GM23248 (cell line): Measurements from ENCODE around the gene HIVEP3. TPM values are rescaled to one million over a fixed set of nuclear protein-coding genes. Genes with fewer than 3 reads are reported as not detected.
A peak's percentile ranks its signal among the peaks of the same experiment; 100 is the strongest.
"Not testable (repeated sequence)": the region's sequence is repeated elsewhere in the genome, so short reads cannot be mapped to it uniquely, and the experiment has no call there.

ENCODE experiments used
- DNase-seq: peaks from one replicate; pipeline ENCODE4 v3.0.0-alpha.2; 2015
- H2AFZ ChIP-seq: fragments of 200-600 bp; sonication (generic); 2 replicates; pipeline ENCODE4 v1.6.1; 2016; ENCODE audit warnings: antibody characterized with exemption
- H3F3A ChIP-seq: fragments of 200-600 bp; sonication (generic); 2 replicates; pipeline ENCODE4 v1.6.1; 2016; ENCODE audit warnings: mild to moderate bottlenecking, antibody characterized with exemption, mixed run types; ENCODE audit not compliant: insufficient read depth
- H3K27ac ChIP-seq: fragments of 200-600 bp; sonication (generic); 2 replicates; pipeline ENCODE4 v1.5.1; 2016; ENCODE audit warnings: mild to moderate bottlenecking
- H3K27me3 ChIP-seq: fragments of 200-600 bp; sonication (generic); replicated peaks from 2 replicates; pipeline ENCODE4 v1.6.1; 2016; ENCODE audit warnings: mild to moderate bottlenecking; ENCODE audit not compliant: insufficient read depth
- H3K36me3 ChIP-seq: fragments of 200-600 bp; sonication (generic); 2 replicates; pipeline ENCODE4 v1.6.1; 2016; ENCODE audit warnings: low read depth, mild to moderate bottlenecking
- H3K4me1 ChIP-seq: fragments of 200-600 bp; sonication (generic); 2 replicates; pipeline ENCODE4 v1.6.1; 2016; ENCODE audit warnings: mild to moderate bottlenecking; ENCODE audit not compliant: insufficient read depth
- H3K4me2 ChIP-seq: fragments of 200-600 bp; sonication (generic); one replicate; pipeline ENCODE4 v1.6.1; 2016; ENCODE audit warnings: mild to moderate bottlenecking; ENCODE audit not compliant: unreplicated experiment
- H3K4me3 ChIP-seq: fragments of 200-600 bp; sonication (generic); 2 replicates; pipeline ENCODE4 v1.5.1; 2016; ENCODE audit warnings: mild to moderate bottlenecking
- H3K79me2 ChIP-seq: fragments of 200-600 bp; sonication (generic); 2 replicates; pipeline ENCODE4 v1.6.1; 2016; ENCODE audit warnings: mild to moderate bottlenecking; ENCODE audit not compliant: insufficient read depth
- H3K9ac ChIP-seq: fragments of 200-600 bp; sonication (generic); 2 replicates; pipeline ENCODE4 v1.6.1; 2016; ENCODE audit warnings: mild to moderate bottlenecking
- H3K9me2 ChIP-seq: fragments of 200-600 bp; sonication (generic); 2 replicates; pipeline ENCODE4 v1.6.1; 2016; ENCODE audit warnings: mixed run types, mild to moderate bottlenecking, moderate library complexity; ENCODE audit not compliant: insufficient read depth
- H3K9me3 ChIP-seq: fragments of 200-600 bp; sonication (generic); one replicate; pipeline ENCODE4 v1.6.1; 2017; ENCODE audit warnings: low read depth
- H4K20me1 ChIP-seq: fragments of 200-600 bp; sonication (generic); 2 replicates; pipeline ENCODE4 v1.6.0; 2016; ENCODE audit not compliant: insufficient read depth
- EZH2 ChIP-seq: fragments of 200-600 bp; sonication (generic); IDR thresholded peaks from 2 replicates; pipeline ENCODE4 v1.6.1; 2018; ENCODE audit warnings: antibody characterized with exemption, mild to moderate bottlenecking; ENCODE audit not compliant: insufficient read depth, poor library complexity, severe bottlenecking
- EZH2phosphoT487 ChIP-seq: fragments of 200-600 bp; sonication (generic); IDR thresholded peaks from 2 replicates; pipeline ENCODE4 v1.6.1; 2018; ENCODE audit warnings: antibody characterized with exemption, moderate library complexity, mild to moderate bottlenecking, low read depth; ENCODE audit not compliant: insufficient read depth
- WGBS, 2 experiments: methylation state at CpG; one replicate each; pipeline ENCODE4 v1.1.6; 2015 to 2017; ENCODE audit warnings: low lambda C conversion rate in 2 of 2, low coverage in 1 of 2; ENCODE audit errors: missing lambda C conversion rate in 2 of 2; 5-methylcytosine and 5-hydroxymethylcytosine counted together
- in situ Hi-C: fragments of 300-500 bp; cut with MboI; formaldehyde crosslinking; loops from 2 replicates; pipeline ENCODE4 v1.15.0; 2020
- polyA plus RNA-seq: library from polyadenylated mRNA; unstranded; fragments of >200 nt; fragmentation: Nextera tagmentation; extraction: Ambion mirVana; gene quantifications from 2 replicates; pipeline ENCODE4 v1.2.1, GENCODE V29; 2016
- total RNA-seq: library from RNA; depleted of rRNA; stranded (reverse); fragments of >200 nt; shearing (Covaris generic); gene quantifications from 2 replicates; pipeline ENCODE4 v1.2.3, GENCODE V29; 2014

The HIVEP3 gene
- total and polyA plus RNA-seq, 2 experiments from 2014 or later = 1.7 to 7.2 TPM

DNA sequence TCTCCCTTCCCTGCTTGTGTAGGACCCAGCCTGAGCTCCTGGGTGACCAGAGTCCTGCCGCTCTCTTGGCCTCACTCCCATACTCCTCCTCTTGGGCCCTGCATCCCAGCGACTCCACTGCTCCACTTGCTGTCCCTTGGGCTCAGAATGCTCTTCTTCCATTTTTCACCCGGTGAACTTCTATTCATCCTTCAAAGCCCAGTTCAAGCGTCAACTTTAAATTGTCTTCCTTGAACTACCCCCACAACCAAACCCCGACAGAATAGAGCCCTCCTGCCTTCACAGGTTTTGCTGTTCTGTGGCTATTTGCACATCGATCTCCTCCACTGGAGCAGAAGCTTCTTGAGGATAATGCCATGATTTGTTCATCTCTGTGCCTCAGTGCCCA is 218.9 kb downstream of the HIVEP3 start:
- Histone ChIP-seq H3K4me1 (no peaks in the 10 kb centered on the region), H3K79me2 (no peaks in the 10 kb centered on the region), H3K36me3 (no peaks in the 10 kb centered on the region), H3K27me3 (no peaks in the 10 kb centered on the region), H3K27ac (no peak overlapping the region), H3K4me2 (no peak overlapping the region), H4K20me1 (no peaks in the 10 kb centered on the region), H3K4me3 (no peak overlapping the region), H2AFZ (no peak overlapping the region), H3F3A (no peaks in the 10 kb centered on the region), H3K9me3 (no peaks in the 10 kb centered on the region), H3K9me2 (no peaks in the 10 kb centered on the region), H3K9ac (no peak overlapping the region)
- TF ChIP-seq EZH2phosphoT487 (no peak), EZH2 (no peak)
- in situ Hi-C loops = no loop called here
- WGBS, 2 experiments = 84 to 85% methylated on average over 6 of the region's 6 CpGs
- no peak for DNase-seq

DNA sequence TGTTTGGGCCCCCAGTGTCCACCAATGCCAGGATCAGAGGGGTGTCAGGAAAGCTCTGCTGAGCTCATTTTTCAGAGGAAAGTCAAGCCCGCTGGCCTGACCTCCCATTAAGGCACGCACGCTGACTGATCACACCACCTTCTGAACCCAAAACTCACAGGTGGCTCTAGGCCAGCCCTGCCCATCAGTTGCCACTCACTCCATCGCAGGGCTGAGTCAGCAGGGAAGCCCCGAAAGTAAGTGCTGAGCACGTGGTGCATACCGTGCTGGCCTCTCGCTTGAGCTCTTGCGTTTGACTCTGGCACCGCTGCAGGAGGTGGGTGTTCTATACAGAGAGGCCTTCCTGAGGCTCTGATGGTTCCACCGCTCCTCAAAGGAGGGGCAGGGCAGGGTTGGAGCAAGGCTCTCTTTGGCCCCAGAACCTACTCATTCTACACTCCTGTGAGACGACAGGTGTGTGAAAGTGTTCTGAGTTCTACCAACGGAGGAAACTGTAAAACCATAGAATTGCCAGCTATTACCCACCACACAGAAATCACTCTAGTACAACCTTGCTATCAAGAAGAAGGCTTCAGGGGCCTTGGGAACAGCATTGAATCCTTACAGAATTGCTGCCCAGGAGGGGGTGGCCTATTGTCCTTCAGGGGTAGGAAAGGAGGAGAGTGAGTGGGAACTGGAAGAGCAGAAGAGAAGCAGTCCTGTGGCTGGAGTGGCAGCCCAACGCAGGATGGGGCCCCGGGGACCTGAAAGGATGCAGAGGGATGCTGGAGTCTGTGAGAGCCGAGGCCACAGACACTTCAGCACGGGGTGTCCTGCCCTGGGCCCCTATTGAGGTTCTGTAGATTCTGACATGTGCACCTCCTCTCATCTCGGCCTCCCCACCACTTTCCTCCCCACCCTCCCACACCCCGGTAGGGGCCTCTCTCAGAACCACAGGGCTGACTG is 219.5 kb downstream of the HIVEP3 start:
- H4K20me1 ChIP-seq = no peaks in the 10 kb centered on the region
- no peak overlapping the region for H3K9ac ChIP-seq
- H3K4me3 ChIP-seq = no peak overlapping the region
- H3F3A ChIP-seq = no peaks in the 10 kb centered on the region
- 95 to 97% methylated on average over 19 of the region's 19 CpGs for WGBS, 2 experiments
- no peaks in the 10 kb centered on the region for H3K79me2 ChIP-seq
- DNase-seq = no peak
- H3K4me2 ChIP-seq = no peak overlapping the region
- H3K27ac ChIP-seq = no peak overlapping the region
- no peaks in the 10 kb centered on the region for H3K9me2 ChIP-seq
- no peaks in the 10 kb centered on the region for H3K4me1 ChIP-seq
- H3K36me3 ChIP-seq = no peaks in the 10 kb centered on the region
- in situ Hi-C loops = no loop called here
- H3K9me3 ChIP-seq = no peaks in the 10 kb centered on the region
- TF ChIP-seq EZH2 = no peak
- no peak for TF ChIP-seq EZH2phosphoT487
- H2AFZ ChIP-seq = no peak overlapping the region
- no peaks in the 10 kb centered on the region for H3K27me3 ChIP-seq

DNA sequence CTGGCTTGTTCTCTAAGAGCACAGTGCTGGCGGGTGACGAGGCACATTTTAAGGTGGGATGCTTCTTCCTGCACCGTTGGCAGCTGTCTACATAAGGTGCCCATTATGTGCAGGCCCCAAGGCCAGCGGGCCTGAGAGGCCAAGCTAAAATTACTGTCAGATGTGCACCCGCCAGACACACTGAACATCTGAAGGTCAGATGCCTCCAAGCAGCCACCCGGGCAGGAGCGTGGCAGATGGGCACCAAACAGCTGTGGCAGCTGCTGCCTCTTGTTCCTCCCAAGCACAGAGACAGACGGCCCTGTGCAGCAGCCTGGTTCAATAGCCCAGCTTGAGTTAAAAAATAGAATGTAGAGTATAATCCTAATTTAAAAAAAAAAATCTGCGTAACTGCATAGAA is 222.3 kb downstream of the HIVEP3 start:
- no peaks in the 10 kb centered on the region for H4K20me1 ChIP-seq
- no peak overlapping the region for H3K9ac ChIP-seq
- H3K27ac ChIP-seq = no peak overlapping the region
- H3K79me2 ChIP-seq = no peaks in the 10 kb centered on the region
- H2AFZ ChIP-seq = no peak overlapping the region
- H3K9me2 ChIP-seq = no peaks in the 10 kb centered on the region
- no peak for DNase-seq
- no peak overlapping the region for H3K4me3 ChIP-seq
- in situ Hi-C loops = no loop called here
- H3K4me2 ChIP-seq = no peak overlapping the region
- no peaks in the 10 kb centered on the region for H3K36me3 ChIP-seq
- TF ChIP-seq EZH2 (no peak), EZH2phosphoT487 (no peak)
- no peaks in the 10 kb centered on the region for H3K9me3 ChIP-seq
- H3F3A ChIP-seq = no peaks in the 10 kb centered on the region
- no peaks in the 10 kb centered on the region for H3K4me1 ChIP-seq
- H3K27me3 ChIP-seq = no peaks in the 10 kb centered on the region
- WGBS, 2 experiments = 83% methylated on average over 9 of the region's 9 CpGs

DNA sequence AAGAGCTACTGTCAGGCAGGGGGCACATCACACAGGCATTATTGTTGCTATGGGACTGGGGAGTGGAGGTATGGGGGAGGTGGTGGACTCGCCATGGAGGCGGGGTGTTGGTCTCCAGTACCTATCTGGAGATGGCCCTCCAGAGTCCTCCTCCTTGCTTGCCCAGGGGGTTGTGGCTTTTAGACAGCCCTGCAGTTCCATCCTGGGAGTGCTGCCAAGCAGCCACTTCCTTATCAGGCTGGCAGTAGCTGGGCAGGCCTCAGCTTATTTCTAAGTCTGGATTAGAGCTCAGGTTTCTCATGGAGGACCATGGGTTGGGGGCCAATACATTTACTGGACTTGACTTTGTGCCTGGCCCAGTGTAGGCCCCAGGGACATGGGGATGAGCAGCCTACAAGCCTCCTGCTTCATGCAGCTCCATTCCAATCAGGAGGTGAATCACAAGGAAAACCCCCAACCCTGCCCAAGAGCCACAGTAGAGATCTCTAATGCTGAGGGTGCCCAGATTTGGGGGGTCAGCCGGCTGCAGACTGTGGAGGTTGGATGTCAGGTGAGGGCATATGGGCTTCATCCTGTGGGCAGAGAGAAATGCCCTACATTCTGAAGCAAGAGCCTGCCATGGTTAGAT is 223.5 kb downstream of the HIVEP3 start:
- H3K4me1 ChIP-seq = no peaks in the 10 kb centered on the region
- 96 to 98% methylated on average over 3 of the region's 3 CpGs for WGBS, 2 experiments
- H3K27ac ChIP-seq = no peak overlapping the region

DNA sequence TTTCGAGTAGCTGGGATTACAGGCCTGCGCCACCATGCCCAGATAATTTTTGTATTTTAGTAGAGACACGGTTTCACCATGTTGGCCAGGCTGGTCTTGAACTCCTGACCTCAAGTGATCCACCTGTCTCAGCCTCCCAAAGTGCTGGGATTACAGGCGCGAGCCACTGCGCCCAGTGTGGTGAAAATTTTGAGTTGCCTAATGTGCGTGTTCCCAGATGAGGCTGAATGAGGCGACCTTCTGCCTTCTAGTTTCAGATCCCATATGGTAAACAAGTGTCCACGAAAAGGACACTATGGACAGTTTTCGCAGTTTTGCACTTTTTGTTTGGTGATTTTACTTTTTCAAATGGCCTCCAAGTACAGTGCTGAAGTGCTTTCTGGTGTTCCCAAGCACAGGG is 226.8 kb downstream of the HIVEP3 start:
- DNase-seq, H3K4me3 ChIP-seq, H2AFZ ChIP-seq, H3K36me3 ChIP-seq, H3F3A ChIP-seq, H3K9me3 ChIP-seq, H3K9me2 ChIP-seq, H4K20me1 ChIP-seq, H3K4me1 ChIP-seq, H3K27me3 ChIP-seq, H3K4me2 ChIP-seq, in situ Hi-C loops, H3K79me2 ChIP-seq, H3K27ac ChIP-seq, H3K9ac ChIP-seq: not testable (repeated sequence)
- WGBS, 2 experiments = 96% methylated on average over 10 of the region's 10 CpGs

More for the DNA sequence above, 223.5 kb downstream of the HIVEP3 start:
- in situ Hi-C loops = no loop called here
- no peaks in the 10 kb centered on the region for H3K79me2 ChIP-seq
- no peaks in the 10 kb centered on the region for H3K9me3 ChIP-seq
- no peaks in the 10 kb centered on the region for H4K20me1 ChIP-seq
- H3K9me2 ChIP-seq = no peaks in the 10 kb centered on the region
- H3K9ac ChIP-seq = no peak overlapping the region
- no peak overlapping the region for H3K4me3 ChIP-seq
- peak; percentile 26 for DNase-seq
- no peaks in the 10 kb centered on the region for H3K36me3 ChIP-seq
- H2AFZ ChIP-seq = no peak overlapping the region
- no peaks in the 10 kb centered on the region for H3F3A ChIP-seq
- no peak for TF ChIP-seq EZH2phosphoT487
- TF ChIP-seq EZH2 = no peak
- no peaks in the 10 kb centered on the region for H3K27me3 ChIP-seq
- no peak overlapping the region for H3K4me2 ChIP-seq
